CD4-positive, alpha-beta memory T cell (primary cell): ENCODE results near the gene EPC1. TPM values are rescaled to one million over a fixed set of nuclear protein-coding genes. Genes with fewer than 3 reads are reported as not detected.

ENCODE experiments used
- polyA plus RNA-seq, 2 donors: library from polyadenylated mRNA; unstranded; fragments of 300-500 nt; fragmentation: Illumina TruSeq; gene quantifications; one replicate each; pipeline ENCODE4 v1.2.3, GENCODE V29; 2021
- total RNA-seq, 2 experiments: library from RNA; stranded (reverse); gene quantifications; one replicate each; pipeline ENCODE4 v1.2.3, GENCODE V29; 2021

The EPC1 gene
- total and polyA plus RNA-seq, 4 experiments from 2014 or later = 46.0 to 112 (median 81.2) TPM

Other genes with a start within 250 kb of the EPC1 start
- 10 to 100 TPM; 70.3 to 90.5 TPM for gene CCDC7, start 99.0 kb upstream of the EPC1 start, total RNA-seq
- 10 to 100 TPM in 1 of 2 donors, 1 to 10 TPM in 1; 7.7 to 13.3 TPM for gene CCDC7, start 99.0 kb upstream of the EPC1 start, polyA plus RNA-seq